HG03460 (cell line): ENCODE results near the gene JADE1.

Experiments
- ATAC-seq: cut with Tn5 transposase; IDR thresholded peaks from one replicate; pipeline ENCODE4 v1.9.1; 2021; ENCODE audit not compliant: unreplicated experiment

The JADE1 gene

DNA sequence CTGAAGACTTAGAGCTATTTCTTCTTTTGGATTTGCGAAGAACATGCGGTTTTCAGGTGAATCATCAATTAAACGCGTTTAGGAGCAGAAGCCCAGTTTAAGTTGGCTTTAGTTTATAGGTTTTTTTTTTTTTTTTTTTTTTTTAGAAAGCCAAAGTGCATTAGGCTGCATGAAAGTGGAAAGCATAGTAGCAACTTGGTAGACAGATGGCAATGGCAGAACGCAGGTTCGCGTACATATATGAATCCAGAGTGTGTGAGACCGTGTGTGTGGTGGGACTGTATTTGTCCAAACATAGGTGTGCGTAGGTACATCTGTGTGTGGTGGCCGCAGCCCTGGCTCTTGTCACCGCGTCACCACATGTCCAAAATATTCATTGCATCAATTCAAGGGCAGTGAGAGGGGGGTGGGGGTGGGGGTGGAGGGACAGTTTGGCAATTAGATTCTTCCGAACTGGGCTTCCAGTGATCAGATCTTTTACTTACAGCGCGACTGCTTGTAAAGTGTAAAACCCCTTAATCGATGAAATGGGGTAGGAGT, 901 bp downstream of the JADE1 start:
- no peak for ATAC-seq

DNA sequence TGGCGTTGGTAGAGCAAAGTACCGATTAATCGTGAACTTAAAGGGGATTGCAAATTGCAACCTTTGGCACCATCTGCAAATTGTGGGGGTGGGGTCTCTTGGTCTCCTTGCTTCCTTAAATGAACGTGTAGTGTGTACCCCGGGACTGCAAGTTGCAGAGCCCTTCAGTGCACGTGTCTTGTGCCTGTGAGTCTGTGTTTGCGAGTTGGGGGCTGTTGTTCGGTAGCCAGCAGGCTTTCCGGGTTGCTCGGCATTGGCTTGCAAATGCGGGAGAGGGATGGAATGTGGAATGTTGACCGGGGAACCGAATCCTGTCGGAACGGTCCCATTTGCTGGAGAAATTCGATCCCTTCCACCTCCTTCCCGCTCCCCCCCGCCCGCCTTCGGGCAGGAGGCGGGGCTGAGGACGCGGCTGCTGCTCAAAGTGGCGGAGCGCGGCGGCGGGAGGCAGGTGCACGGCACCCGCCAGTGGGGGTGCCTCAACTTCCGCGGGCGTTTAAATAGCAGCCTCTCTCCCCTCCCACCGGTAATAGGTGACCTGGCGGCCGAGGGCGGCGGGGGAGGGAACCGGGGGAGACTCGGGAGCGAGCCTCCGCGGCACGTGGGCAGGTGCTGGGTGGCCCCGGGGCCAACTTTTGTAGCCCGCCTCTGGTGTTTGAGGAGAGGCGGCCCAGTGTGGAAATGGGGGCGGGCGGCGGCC, 1.5 kb downstream of the JADE1 start:
- peak; percentile 47 for ATAC-seq

DNA sequence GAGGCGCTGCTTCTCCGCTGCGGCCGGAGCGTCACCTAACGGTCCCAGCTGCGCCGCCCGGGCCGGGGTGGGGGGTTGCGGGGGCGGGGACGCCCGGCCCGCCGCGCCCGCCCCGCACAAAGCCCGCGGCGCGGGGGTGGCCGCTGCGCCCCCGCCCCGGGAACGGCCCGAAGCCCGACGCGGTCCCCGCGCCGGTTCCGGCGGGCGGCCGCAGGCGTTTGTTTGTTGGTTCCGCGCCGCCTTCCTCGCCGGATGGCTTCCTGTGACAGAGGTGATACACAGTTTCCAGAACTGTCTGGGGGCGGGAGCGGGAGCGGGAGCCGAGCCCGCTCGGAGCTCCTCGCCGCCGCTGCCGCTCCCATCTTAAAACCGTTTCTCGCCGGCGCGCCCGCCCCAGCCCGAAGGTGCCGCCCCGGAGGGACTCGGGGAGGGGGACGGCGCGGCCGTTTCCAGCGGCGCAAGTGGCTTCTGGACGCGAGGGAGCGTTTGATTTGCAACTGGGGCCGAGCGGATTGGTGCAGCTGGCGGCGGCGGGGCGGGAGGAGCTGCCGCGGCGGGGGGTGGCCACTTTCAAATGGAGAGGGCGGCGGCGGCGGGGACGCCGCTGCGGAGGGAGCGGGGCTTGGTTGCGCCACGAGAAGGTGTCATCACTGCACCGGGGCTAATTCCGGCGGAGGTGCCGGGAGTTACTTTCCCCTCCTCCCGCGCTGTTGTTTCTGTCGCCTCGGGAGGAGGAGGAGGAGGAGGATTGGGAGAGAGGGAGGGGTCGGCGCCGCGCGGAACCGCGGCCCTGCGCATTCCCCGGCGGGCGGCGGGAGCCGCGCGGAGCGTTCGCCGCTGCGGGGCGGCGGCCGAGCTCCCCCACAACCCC, 2.3 kb downstream of the JADE1 start:
- peak; percentile 41 for ATAC-seq

DNA sequence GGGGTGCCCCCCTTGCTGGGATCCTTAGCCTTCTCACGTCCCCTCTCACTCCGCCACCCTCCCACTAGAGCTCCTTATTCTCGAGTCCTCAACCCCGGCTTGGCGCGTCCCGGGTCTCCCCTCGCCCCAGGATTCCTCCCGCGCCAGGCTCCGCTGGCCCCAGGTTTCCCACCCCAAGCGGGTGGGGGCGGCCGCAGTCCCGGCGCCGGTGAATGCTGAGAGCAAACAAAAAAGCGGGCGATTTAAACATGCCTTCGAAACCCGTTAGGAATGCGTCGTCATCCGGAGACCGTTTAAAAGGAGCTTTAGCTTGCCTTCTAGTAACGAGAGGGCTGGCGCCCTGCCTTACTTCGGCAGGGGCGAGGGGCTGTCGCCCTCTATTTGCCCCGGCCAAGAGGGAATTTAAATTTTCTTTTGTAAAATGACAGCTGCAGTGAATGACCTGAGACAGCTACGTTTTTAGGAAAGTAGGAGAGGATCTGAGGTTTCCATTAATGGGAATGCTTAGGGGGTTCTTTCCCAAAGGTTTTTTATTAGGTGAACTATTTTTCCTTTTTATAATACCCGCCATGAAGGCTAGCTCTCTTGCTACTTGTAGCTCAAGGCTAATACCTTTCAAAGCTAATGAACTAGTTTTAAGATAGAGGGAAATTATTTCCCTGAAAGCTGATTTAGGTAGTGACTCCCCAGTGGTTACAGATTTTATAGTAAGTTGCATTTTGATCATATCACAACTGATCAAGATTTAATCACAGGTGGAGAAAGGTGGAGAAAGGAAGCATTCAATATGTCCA, 3.1 kb downstream of the JADE1 start:
- no peak for ATAC-seq

DNA sequence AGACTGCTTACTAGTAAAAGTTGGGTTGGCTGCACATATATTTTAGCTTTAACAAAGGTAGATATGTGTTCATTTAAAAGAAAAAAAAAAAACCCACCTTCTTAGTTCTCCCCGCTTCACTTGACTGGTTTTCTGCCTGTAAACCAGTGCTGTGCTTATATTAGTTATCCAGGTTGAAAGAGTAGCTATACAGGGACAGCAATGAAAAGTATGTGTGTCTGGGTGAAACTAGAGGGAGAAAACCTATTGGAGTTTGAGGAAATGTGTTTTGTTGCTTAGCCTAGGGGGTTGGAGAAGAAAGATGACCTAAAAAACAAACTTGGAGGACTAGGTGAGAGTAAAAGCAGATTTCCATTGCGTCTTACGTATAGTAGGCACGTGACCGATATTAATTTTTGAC, 4.5 kb downstream of the JADE1 start:
- no peak for ATAC-seq

DNA sequence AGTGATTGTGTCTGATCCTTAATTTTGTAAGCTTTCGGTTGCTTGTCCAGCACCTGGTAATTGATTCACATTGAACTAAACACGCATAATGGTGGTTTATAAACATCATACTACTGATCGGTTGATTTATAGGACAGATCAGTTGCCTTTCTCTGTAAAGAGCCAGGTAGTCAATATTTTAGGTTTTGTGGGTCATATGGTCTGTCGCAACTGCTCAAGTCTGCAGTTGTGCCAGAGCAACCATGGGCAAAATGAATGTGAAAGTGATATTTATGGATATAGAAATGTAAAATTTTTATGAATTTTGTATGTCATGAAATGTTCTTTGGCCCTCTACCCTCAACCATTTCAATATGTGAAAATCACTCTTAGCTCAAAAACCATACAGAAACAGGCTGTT, 8.9 kb downstream of the JADE1 start:
- ATAC-seq, result no peak

DNA sequence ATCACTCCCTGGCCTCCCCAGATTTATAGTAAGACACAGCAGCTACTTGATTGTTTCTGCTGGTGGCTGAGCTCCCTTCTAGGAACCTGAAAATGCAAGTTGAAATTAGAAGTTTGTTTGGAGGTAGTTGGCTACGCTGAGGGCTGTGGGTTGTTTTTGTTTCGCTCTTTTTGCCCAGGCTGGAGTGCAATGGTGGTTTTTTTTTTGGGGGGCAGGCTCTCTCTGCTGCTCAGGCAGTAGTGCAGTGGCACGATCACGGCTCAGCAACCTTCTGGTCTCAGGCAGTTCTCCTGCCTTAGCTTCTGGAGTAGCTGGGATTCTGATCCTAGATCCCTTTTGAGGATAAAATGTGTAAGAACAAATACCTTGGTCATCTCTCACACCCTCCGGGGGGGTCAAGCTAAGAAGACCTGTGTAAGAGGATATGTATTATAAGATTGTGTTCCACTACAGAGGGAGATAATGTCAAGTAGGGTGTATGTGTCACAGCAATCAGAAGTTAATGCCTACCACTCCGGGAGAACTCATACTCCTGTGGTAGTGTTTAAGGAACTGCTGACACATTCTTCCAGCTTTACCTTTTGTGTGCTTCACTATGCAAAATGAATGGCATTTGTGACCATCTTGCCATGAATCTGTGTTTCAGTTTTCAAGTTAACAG, 9.7 kb downstream of the JADE1 start:
- no peak for ATAC-seq

DNA sequence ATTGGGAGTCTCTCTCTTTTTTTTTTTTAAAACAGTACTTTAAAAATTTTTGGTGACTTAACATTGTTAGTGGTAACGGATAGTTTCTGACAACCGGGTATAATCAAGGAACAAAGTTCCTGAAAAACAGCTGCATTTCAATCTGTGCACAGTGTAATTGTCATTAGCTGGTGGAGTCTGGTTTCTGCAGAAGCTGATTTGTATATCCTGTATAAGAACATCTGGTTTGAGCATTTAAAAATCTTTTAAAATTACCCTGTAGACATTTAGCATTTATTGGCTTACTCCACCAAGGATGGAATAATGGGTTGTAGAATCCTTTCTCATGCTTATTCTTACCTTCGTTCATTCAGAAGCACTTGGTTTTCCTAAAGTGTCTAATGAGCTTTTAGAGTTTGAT, 11.2 kb downstream of the JADE1 start:
- no peak for ATAC-seq

DNA sequence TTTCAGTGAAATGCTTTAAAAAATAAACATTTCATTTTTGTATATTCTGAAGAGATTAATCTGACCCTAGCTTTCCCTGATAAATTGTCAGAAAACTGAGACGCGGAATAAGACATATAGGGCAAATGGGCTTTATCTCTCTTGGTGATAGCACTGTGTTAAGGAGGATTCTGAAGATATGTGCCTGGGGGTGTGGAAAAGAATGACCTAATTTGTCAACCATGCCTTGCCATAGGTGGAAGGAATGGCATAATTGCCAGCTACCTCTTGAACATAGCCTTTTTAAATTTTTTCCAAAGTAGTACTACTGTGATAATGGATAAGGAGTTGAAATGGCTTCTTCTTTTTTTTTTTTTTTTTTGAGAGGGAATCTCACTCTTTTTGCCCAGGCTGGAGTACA, 11.7 kb downstream of the JADE1 start:
- no peak for ATAC-seq

DNA sequence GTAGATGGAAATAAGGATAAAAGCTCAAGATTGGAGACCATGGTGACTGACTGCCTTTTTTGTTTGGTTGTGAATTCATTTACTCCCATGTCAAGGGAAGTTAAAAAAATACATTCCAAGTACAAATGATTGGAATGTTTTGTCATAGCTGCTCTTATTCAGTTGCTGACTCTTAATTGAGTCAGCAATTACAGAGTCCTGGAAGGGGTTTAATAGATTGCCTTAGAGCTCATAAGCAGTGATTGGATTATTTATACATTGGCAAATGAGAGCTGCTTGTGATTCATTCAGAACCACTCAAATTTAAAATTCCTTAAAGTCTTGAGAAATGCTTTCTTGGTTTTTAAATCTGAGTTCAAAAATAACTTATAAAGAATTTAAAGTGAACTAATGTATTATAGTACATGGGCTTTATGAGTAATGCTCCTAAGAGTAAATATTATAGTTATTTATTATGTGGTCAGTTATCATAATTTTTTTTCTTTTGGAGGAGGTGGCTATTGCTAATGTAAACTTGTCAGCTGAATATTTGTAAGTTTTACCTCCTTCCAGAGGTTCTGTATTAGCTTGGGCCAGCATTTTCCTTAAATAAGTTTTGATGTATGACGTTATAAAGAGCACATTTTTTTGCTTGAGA, 13.6 kb downstream of the JADE1 start:
- ATAC-seq, result no peak

DNA sequence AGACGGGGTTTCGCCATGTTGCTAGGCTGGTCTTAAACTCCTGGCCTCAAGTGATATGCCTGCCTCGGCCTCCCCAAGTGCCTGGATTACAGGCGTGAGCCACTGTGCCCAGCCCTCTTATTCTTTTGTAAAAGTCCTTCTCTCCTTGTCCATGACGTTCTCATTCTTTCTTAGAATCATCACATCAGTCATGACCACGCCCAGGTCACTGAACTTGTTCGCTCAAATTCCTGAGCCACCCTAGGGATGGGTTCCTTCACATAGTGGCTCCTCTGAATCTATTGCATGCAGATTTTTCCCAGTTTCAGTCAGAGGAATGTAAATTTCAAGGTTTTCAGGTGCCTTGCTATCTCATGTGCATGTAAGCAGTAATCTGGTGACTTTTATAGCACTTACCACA, 15.7 kb downstream of the JADE1 start:
- no peak for ATAC-seq

DNA sequence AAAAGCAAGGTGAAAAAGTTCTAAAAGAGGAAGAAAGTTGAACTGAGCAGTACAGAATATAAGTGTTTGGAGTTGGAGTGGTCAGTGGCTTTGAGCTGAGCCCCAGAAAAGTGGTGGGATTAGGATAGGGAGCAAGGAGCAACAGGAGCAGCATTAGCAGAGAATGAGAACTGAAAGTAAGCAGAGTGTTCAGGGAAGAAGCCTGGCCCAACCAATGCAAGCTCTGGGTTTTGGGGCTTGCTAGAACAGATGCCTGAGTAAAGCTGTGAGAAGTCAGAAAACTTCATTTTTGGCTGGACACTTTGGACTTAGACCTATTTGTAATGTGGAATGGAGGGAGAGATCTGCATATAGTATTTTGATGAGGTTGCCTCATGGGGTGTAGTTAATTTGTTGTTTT, 17.8 kb downstream of the JADE1 start:
- ATAC-seq, result peak; percentile 30

DNA sequence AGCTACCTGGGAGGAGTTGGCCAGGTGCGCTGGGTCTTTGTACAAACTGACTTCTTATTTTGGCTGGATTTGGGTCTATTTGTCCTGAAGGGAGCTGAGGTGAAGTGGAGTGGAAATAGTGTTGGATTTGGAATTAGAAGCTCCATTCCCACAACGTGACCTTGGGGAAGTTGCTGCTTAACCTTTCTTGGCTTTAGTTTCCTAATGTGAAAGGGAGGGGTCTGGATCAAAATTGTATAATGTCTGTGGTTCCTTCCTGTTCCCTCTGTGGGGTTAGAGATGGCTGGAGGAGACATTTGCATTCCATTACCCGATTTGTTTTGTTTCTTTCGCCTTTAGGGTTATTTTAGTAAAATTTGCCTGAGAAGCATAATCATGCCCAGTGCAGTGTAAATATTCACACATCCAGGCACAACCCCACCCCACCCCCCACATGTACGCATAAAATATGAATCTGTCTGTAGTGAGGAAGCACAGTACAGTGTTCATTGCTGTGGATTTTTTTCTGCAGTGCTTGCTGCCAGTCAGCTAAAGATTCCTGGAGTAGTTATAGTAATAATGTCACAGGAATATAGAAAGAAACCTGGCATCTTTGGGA, 21.5 kb downstream of the JADE1 start:
- no peak for ATAC-seq

DNA sequence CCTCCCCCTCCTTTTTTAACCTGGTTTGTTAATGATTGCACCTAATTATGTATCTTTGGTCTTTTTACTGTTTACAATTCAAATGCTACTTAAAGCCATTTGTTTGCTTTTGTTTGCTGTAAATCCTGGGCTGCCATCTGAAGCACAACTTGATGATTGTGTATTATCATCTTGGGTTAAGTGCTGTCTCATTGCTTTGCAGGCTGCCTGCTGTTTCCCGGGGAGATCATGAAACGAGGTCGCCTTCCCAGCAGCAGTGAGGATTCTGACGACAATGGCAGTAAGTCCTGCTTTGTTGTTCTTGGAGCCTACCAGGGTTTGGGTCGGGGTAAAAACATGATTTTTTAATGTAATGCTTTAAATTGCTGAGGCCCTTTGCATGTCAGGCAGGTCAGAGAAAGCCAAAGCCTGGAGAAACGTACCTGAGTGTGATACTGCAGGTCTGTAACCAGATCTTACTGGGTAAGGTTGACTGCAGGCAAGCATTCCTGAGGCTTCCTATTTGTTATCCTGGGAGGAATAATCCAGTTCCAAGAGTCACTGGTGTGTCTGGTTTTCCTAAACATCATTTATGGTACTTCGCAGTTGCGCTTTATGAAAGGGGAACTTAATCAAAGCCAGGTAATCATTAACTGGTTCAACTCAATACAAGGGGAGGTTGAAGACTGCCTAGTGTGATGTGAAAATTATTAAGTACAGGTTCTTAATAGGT, 22.2 kb downstream of the JADE1 start:
- ATAC-seq, result peak; percentile 43

DNA sequence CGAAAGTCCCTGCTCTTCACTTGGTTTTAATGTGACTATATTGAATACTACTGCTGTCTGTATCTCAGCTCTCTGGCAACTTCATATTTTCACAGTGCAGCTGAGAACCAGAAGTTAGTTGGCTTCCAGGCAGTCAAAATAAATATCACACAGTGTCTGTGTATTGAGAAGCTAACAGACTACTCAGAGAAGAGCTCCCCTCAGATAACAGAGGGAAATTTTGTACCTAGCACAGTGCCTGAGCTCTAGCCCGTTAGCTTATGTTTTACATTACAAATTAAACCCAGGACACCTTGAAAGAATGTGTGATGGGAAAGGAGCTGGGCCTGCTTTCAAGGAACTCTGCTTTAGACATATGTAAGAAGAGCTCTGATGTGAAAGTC, 22.7 kb downstream of the JADE1 start:
- no peak for ATAC-seq

DNA sequence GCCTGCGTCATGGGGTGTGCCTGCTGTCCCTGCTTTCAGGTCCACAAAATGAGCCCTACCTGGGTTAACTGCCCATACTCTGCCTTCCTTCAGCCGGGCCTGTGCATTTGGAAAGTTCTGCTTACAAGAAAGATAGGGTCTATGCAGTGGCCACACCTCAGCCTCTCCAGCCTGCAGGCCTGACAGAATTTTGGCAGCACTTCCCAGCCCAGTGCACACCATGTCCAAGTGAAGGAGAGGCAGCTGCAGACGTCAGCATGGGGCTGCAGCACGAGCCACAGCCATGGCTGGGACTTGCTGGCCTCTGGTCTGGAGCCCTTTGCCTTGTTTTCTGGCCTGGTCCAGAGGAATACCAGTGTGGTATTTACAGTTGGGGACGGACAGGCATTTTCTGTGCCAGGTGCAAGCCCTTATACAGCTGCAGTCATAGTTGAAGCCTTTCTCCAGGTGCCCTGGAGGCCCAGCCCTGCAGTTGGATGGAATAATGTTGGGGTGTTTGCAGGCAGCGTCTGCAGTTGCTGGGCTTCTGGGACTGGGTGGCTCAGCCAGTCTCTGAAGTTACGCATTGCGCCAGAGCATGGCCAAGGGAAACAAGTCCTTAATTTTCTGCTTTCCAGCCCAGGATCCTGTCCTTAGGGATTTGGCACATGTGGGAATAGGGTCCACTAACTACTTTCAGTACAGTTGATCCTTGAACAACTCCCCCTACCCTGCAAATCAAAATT, 26.2 kb downstream of the JADE1 start:
- ATAC-seq, result no peak

DNA sequence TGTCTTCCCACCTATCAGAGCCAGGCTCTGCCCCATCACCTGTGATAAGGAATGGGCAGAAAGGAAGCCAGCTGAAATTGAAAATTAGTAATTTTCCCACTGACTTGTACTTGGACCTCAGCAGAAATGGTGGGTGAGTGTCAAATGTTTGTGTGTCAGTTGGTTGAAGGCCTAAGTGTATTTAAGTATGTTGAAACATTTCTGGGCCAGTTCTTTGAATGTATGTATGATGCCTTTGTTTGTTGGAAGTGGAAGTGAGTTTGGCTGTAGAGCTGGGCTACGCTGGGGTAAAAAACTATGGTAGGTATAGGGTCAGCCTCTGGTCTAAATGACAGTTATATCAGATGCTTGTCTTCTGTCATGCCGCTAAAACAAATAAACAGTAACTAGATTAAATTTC, 27.7 kb downstream of the JADE1 start:
- no peak for ATAC-seq

DNA sequence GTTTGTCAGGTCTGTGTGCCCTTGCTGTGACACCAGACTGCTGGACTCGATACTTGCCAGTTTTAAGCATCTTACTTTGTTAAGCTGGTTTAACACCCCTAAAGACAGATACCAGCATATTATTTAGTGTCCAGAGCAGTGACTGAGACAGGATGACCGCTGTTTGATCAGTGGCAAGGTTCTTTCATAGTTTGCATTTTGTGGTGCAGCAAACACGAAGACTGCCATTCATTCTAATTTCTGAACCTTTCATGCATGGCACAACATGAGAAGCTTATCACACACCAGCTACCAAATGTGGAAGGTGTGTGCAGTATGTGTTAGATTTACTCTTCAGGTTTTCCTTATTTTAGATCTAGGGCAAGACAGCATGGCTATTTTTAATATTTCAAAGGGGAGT, 28.2 kb downstream of the JADE1 start:
- ATAC-seq, result no peak
